HS-27A (cell line): ENCODE measurements around the gene NDRG3.
"Not testable (repeated sequence)": the region's sequence is repeated elsewhere in the genome, so short reads cannot be mapped to it uniquely, and the experiment has no call there.

Experiments
- DNase-seq: peaks from one replicate; pipeline ENCODE4 v3.0.0-alpha.2; 2012; ENCODE audit warnings: low read depth, missing footprints

The NDRG3 gene

GRCh38 chr20:36760647-36761046, 14.8 kb upstream of the NDRG3 start:
- no peak for DNase-seq

GRCh38 chr20:36758276-36758675, 12.4 kb upstream of the NDRG3 start:
- no peak for DNase-seq

DNA sequence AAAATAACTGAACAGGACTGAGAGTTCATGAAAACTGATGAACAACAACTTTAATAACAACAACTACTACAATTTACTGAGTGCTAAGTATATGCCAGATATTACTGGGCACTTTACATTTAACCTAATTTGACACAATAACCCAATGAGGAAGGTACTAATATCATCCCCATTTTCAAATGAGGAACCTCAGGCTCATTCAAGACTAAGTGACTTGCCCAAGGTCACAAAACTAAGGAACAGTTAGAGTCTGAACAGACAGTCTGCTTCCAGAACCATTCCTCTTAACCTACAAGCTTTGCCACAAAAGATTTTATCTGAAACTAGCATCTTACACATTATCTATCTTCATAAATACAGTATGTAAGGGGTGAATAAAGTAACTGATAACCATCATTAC, 10.6 kb upstream of the NDRG3 start:
- DNase-seq: no peak

- DNase-seq: no peak
These were observed 8.8 kb upstream of the NDRG3 start for GRCh38 chr20:36754656-36755222.

DNA sequence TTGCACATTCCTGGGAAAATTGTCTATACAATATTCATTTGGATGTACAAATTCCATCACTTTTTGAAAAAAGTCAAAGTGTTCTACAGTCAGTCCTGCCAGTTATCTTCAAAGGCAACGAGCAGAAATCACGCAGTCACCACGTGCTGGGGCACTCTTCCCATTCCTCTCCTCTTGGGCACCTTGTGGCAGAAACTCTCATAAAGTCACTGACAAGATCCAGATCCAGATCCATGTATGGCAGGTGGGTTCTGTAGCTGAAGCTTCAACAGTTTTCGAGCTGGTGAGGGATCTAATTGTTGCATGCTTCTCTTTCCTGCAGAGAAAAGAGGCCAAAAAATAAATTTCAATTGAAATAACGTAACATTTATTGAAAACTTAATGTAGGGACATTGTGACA, 6.7 kb upstream of the NDRG3 start:
- no peak for DNase-seq

- no peak for DNase-seq
These were observed 510 bp downstream of the NDRG3 start for GRCh38 chr20:36745234-36745926.

DNA sequence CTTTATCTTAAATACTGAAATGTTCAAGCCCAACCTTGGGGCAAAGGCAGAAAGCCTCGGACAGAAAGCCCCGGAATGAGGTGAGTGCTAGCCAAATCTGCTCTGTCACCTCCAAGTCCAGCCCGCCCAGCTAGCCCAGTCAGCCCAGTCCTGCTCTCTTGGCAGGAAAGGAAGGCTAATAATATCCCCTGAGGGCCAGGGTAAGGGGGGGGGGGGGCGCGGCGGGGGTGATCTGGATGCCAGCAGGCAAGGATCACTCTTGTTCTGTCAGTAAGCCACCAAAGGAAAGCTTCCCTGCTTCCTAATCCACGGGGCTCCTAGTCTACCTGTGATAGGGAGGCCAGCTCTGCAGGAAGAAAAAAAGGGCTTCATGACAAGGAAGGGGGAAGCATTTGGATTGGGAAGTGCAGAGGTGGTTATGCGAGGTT, 1.1 kb downstream of the NDRG3 start:
- no peak for DNase-seq

DNA sequence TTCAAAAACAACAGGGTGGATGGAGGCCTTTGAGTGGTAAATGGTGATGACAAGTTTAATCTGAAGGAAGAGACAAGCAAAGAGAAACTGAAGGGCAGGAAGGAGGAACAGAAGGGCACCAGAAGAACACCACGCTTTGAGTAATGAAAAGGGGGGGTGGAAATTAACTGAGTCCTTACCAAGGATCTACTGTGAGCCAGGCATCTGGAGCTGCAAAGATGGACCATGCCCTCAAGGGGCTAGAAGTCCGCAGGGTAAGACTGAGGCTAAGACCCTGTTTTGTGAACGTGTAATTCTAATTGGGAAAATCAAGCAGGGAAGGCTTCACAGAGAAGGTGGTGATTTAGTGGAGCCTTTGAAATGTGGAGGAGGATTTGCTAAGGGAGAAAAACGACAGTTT, 1.6 kb downstream of the NDRG3 start:
- DNase-seq: no peak

GRCh38 chr20:36742558-36742957, 3.3 kb downstream of the NDRG3 start:
- no peak for DNase-seq

DNA sequence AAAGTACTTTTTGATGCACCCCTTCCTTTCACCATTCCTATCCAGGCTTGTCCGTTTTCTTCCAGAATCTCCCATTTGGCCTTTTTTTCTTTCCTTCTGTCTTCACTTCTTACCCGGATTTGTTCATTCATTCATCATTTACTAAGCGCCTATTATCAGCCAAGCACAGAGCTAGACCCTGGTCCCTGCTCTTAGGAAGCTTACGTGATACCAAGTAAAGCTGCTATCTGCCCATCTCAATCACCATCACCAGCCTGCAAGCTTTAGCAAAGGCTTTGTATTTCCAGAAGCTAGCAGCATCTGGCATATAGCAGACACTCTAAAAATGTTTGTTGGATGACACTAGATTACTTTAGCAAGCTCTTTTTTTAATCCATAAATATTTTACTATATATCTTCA, 4.8 kb downstream of the NDRG3 start:
- DNase-seq: no peak

DNA sequence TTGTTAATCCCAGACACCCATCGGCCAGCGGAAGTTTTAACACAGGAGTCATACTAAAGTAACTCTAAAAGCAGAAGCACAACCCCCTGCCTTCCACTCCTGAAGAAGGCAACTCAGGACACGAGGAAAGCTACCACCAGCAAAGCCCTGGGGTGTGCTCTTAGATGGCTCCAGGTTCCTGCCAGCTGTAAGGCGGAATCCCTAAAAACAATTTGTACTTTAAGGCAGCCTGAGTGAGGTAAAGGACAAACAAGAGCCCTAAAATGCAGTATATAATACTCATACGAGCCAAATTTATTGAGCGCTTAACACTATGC, 8.7 kb downstream of the NDRG3 start:
- no peak for DNase-seq

GRCh38 chr20:36736451-36737182, 9.3 kb downstream of the NDRG3 start:
- DNase-seq: no peak

- DNase-seq: no peak
These were observed 13.4 kb downstream of the NDRG3 start for GRCh38 chr20:36732456-36732855.

DNA sequence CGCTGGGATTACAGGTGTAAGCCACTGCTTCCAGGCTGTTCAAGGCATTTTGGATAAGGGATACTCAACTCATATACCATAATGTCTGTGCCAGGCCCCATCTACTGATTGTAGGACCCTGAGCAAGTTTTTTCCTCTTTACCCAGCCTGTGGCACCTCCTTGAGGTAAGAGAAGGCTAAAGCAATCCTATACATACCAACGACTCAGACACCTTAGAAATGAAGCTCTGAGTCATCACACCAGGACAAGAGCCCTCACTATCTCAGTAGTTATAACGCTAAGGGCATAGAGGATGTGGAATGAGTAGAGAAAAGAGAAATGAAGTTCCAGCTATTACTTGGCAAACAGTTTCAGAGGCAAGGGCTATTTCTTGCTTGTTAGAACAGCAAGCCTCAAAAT, 16.9 kb downstream of the NDRG3 start:
- DNase-seq: no peak

DNA sequence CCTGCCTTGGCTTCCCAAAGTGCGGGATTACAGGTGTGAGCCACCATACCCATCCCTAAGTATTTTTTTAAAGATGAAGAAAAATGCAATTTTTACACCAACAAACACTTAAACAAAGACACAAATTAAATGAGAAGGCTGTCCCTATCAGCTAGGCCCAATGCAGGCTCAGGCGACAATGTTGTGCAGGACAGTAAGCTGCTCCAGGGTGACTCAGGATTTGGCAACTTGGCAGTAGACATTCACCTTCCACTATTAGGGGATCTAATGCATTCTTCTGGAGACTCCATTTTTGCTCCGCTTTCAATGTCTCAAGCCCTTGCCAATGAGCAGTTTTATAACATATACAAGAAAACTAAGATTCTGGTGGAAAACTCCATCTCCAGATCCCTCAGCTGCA, 19.7 kb downstream of the NDRG3 start:
- no peak for DNase-seq

DNA sequence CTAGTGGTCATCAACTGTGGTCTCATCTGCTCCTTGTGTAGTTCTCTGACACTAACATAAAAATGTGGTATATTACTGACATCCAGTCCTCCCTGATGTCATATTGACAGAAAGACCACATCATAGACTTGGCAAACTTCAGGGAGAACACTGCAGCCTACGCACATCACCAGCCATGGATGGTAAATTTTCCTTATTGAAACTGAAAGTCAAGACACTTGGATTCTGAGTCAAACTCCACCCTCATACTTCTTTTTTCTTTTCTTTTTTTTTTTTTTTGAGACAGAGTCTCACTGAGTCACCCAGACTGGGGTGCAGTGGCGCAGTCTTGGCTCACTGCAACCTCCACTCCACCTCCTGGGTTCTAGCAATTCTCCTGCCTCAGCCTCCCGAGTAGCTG, 25.4 kb downstream of the NDRG3 start:
- DNase-seq: no peak

GRCh38 chr20:36717657-36718056, 28.2 kb downstream of the NDRG3 start:
- no peak for DNase-seq

DNA sequence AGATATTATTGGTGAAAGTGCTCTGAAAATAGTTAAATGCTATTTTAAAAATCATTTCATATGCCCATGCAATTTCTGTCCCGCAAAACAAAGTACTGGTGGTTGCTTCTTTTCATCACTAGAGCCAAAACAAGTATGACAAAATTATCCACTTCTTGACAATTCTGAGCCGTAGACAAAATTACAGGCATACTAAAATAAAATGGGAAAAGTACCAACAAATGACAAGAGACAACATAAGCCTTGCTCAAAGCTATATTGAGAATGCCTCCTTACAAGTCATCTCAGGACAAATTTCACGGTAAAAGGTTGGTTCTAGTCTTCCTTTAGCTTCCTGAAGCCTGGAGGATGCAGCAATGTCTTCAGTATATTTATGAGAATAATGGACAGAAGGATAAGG, 28.9 kb downstream of the NDRG3 start:
- DNase-seq: no peak

GRCh38 chr20:36712775-36713174, 33.1 kb downstream of the NDRG3 start:
- no peak for DNase-seq

DNA sequence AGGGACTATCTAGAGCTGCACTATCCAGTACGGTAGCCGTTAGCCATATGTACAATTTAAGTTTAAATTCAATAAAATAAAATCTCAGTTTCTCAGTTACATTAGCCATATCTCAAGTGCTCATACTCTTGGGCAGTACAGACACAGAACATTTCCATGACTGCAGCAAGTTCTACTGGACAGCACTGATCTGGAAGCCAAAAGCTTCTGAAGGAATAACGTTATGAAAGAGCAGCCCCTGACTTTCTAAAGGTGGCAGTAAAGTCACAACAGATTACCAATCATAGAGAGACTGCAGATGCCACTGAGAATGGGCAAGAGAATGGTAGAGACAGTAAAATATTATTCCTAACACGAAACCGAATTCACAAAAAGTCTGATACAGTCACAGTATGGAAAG, 36.8 kb downstream of the NDRG3 start:
- no peak for DNase-seq

DNA sequence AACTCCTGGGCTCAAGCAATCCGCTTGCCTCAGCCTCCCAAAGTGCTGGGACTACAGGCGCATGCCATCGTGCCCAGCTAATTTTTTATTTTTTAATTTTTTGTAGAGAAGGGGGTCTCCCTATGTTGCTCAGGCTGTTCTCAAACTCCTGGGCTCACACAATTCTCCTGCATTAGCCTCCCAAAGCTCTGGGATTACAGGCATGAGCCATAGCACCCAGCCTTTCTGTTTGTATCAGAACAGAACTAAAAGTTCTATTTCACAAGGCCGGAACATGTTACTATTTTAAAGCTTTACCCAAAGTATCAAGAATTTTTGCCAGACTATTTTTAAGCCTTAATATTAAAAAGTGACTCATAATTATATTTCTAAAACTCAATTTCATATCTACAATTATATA, 42.4 kb downstream of the NDRG3 start:
- DNase-seq: no peak

DNA sequence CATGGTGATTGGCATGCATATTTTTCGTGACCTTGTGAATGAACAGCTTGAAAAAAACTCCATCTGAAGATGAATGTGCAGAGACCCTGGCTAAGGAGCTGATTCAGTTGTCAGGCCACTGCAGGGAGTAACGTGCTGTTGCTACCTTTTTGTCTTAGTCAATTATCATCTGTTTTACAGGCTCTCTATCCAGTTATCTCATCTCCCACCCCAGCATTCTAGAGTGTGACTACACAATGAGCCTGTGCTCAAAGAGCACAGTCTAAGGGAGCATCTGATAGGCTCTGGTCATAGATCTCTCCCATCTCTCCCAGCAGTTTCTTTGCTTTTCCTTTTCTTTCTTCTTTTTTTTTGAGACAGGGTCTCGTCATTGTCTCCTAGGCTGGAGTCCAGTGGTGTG, 45.5 kb downstream of the NDRG3 start:
- DNase-seq: no peak

DNA sequence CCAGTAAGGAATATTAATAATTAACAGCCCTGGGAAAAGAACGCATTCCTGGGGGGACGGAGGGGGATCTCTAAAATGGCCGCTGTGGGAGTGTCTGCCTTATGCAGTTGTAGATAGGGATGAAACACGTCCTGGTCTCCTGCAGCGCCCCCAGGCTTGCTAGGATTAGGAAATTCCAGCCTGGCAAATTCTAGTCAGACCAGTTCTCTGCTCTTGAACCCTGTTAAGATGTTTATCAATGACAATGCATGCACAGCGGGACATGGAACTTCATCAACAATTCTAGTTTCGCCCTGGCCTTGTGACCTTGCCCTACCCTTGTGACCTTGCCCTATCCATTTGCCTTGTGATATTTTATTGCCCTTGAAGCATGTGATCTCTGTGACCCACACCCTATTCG, 50.4 kb downstream of the NDRG3 start:
- DNase-seq: not testable (repeated sequence)

DNA sequence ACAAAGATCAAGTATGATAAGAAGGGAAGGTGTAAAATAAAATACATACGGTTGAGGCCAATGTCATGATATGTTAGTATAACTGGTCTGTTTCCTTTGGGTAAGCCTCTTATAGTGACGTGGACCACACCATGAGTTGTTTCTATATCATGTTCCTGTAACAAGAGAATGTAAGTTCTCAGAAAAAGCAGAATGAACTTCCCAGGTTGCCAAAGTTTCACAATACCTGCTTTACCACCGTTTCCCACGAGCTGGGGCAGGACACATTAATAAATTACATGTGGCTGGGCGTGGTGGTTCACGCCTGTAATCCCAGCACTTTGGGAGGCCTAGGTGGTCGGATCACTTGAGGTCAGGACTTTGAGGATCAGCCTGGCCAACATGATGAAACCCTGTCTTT, 57.3 kb downstream of the NDRG3 start:
- no peak for DNase-seq
